H1 (cell line): ENCODE data around the gene CDK5R2. TPM values are rescaled to one million over a fixed set of nuclear protein-coding genes. Genes with fewer than 3 reads are reported as not detected.

Experiments
- CTCF ChIA-PET: fragments of 300-600 bp; sonication (Branson Sonifier 250); formaldehyde crosslinking; loops from one replicate; lab custom pipeline; 2021; ENCODE audit not compliant: partially characterized antibody; lab: Charles Lee
- POLR2A ChIA-PET: fragments of 300-600 bp; sonication (Branson Sonifier 250); formaldehyde crosslinking; loops from one replicate; lab custom pipeline; 2021; ENCODE audit warnings: inconsistent platforms; ENCODE audit not compliant: partially characterized antibody; lab: Charles Lee
- DNase-seq, 2 experiments: peaks; one replicate each; pipeline versions ENCODE4 v3.0.0 to v3.0.0-alpha.2; 2010 to 2022; ENCODE audit warnings: low spot score in 2 of 2, low read depth in 1 of 2, mixed read lengths in 1 of 2
- FAIRE-seq: peaks from 2 replicates; lab custom pipeline; 2011; peaks lifted over from hg19 to GRCh38; lab: Jason Lieb, UNC
- H2AFZ ChIP-seq: 2 replicates; pipeline ENCODE4 v1.8.1; 2012; ENCODE audit warnings: low read length, inconsistent platforms
- H2AK5ac ChIP-seq: 2 replicates; pipeline ENCODE4 v1.6.1; 2013; ENCODE audit warnings: low read depth, low read length
- H2BK120ac ChIP-seq: replicated peaks from 2 replicates; pipeline ENCODE3; 2013; ENCODE audit warnings: low read depth, low read length, inconsistent platforms
- H2BK12ac ChIP-seq: 2 replicates; pipeline ENCODE4 v1.6.1; 2013; ENCODE audit warnings: low read depth, low read length
- H2BK15ac ChIP-seq: 2 replicates; pipeline ENCODE4 v1.6.1; 2013; ENCODE audit warnings: low read length
- H2BK20ac ChIP-seq: 2 replicates; pipeline ENCODE4 v1.6.1; 2013; ENCODE audit warnings: low read length
- H2BK5ac ChIP-seq: 2 replicates; pipeline ENCODE4 v1.6.1; 2013; ENCODE audit warnings: low read depth, low read length
- H3K14ac ChIP-seq: 2 replicates; pipeline ENCODE4 v1.6.1; 2013; ENCODE audit warnings: inconsistent platforms; ENCODE audit not compliant: insufficient read length
- H3K18ac ChIP-seq: 2 replicates; pipeline ENCODE4 v1.6.1; 2013; ENCODE audit warnings: low read length; ENCODE audit errors: extremely low read depth
- H3K23ac ChIP-seq: 2 replicates; pipeline ENCODE4 v1.6.1; 2013; ENCODE audit warnings: inconsistent platforms; ENCODE audit not compliant: insufficient read length
- H3K23me2 ChIP-seq: 2 replicates; pipeline ENCODE4 v1.6.1; 2013; ENCODE audit warnings: low read depth, low read length
- H3K27ac ChIP-seq: 2 replicates; pipeline ENCODE4 v1.6.1; 2011; ENCODE audit warnings: low read depth, low read length, inconsistent platforms
- H3K27me3 ChIP-seq, 4 experiments: replicated peaks in 1 of 4; 1 replicate in 1 of 4; 2 replicates in 3 of 4; pipeline versions ENCODE4 v1.6.1 to v1.8.1; 2011 to 2013; ENCODE audit warnings: low read length in 3 of 4, mild to moderate bottlenecking in 3 of 4, inconsistent platforms in 2 of 4, mixed read lengths in 2 of 4, moderate library complexity in 1 of 4; ENCODE audit not compliant: control insufficient read depth in 3 of 4, insufficient read depth in 3 of 4; ENCODE audit errors: extremely low read depth in 1 of 4
- H3K36me3 ChIP-seq, 4 experiments: 2 replicates each; pipeline versions ENCODE4 v1.6.1 to v1.8.1; 2011 to 2013; ENCODE audit warnings: mild to moderate bottlenecking in 4 of 4, low read length in 3 of 4, moderate library complexity in 2 of 4, control low read depth in 1 of 4, inconsistent platforms in 1 of 4; ENCODE audit not compliant: insufficient read depth in 4 of 4, control insufficient read depth in 2 of 4
- H3K4ac ChIP-seq: replicated peaks from 2 replicates; pipeline ENCODE3; 2013; ENCODE audit warnings: low read length, low read depth, mixed read lengths, inconsistent platforms; ENCODE audit not compliant: insufficient read length
- H3K4me1 ChIP-seq, 4 experiments: replicated peaks in 1 of 4; 1 replicate in 1 of 4; 2 replicates in 3 of 4; pipeline versions ENCODE4 v1.6.1 to v1.8.1; 2011 to 2013; ENCODE audit warnings: low read length in 3 of 4, inconsistent platforms in 2 of 4, mixed read lengths in 1 of 4; ENCODE audit not compliant: insufficient read depth in 4 of 4, control insufficient read depth in 3 of 4
- H3K4me2 ChIP-seq, 2 experiments: 2 replicates each; pipeline versions ENCODE4 v1.6.1 to v1.8.1; 2011 to 2013; ENCODE audit warnings: low read depth in 2 of 2, low read length in 2 of 2, control low read depth in 1 of 2, inconsistent platforms in 1 of 2, mild to moderate bottlenecking in 1 of 2; ENCODE audit not compliant: insufficient read depth in 1 of 2
- H3K4me3 ChIP-seq, 4 experiments: fragments of 200-600, 300-600 bp in 1 of 4; sonication (generic), shearing (Covaris generic), sonication (Bioruptor Twin) in 1 of 4; 2 replicates each; pipeline versions ENCODE4 v1.5.1 to v1.8.1; 2011 to 2016; ENCODE audit warnings: low read length in 4 of 4, low read depth in 3 of 4, control low read depth in 2 of 4, inconsistent platforms in 2 of 4, mild to moderate bottlenecking in 2 of 4, mixed read lengths in 1 of 4, moderate library complexity in 1 of 4; ENCODE audit not compliant: insufficient read depth in 2 of 4; ENCODE audit errors: extremely low read depth in 1 of 4
- H3K56ac ChIP-seq: replicated peaks from 2 replicates; pipeline ENCODE3; 2013; ENCODE audit warnings: low read depth, mild to moderate bottlenecking, mixed read lengths, low read length, inconsistent platforms; ENCODE audit not compliant: insufficient read length
- H3K79me1 ChIP-seq: 2 replicates; pipeline ENCODE4 v1.6.1; 2013; ENCODE audit warnings: low read depth, low read length, control low read depth
- H3K79me2 ChIP-seq, 2 experiments: 2 replicates each; pipeline versions ENCODE4 v1.6.1 to v1.8.1; 2012 to 2013; ENCODE audit warnings: low read length in 2 of 2, mild to moderate bottlenecking in 2 of 2, inconsistent platforms in 1 of 2; ENCODE audit not compliant: insufficient read depth in 2 of 2, control insufficient read depth in 1 of 2
- H3K9ac ChIP-seq, 4 experiments: replicated peaks in 1 of 4; 1 replicate in 1 of 4; 2 replicates in 3 of 4; pipeline versions ENCODE4 v1.6.1 to v1.8.1; 2011 to 2013; ENCODE audit warnings: low read depth in 3 of 4, low read length in 3 of 4, control low read depth in 2 of 4, mild to moderate bottlenecking in 2 of 4, moderate library complexity in 2 of 4, inconsistent platforms in 1 of 4; ENCODE audit errors: extremely low read depth in 1 of 4
- H3K9me3 ChIP-seq, 2 experiments: 2 replicates each; pipeline versions ENCODE4 v1.6.1 to v1.8.1; 2012 to 2013; ENCODE audit warnings: mild to moderate bottlenecking in 2 of 2, moderate library complexity in 2 of 2, control low read depth in 1 of 2, inconsistent platforms in 1 of 2, low read depth in 1 of 2, low read length in 1 of 2, mixed read lengths in 1 of 2; ENCODE audit not compliant: insufficient read depth in 2 of 2
- H4K20me1 ChIP-seq, 2 experiments: replicated peaks in 1 of 2; 2 replicates each; pipeline versions ENCODE3 to v1.8.1; 2011 to 2013; ENCODE audit warnings: inconsistent platforms in 2 of 2, low read length in 2 of 2, mild to moderate bottlenecking in 1 of 2; ENCODE audit not compliant: insufficient read depth in 2 of 2, control insufficient read depth in 1 of 2
- H4K5ac ChIP-seq: 2 replicates; pipeline ENCODE4 v1.6.1; 2013; ENCODE audit warnings: low read length, low read depth, mixed read lengths, inconsistent platforms; ENCODE audit not compliant: insufficient read length
- H4K8ac ChIP-seq: 2 replicates; pipeline ENCODE4 v1.8.0; 2013; ENCODE audit warnings: mild to moderate bottlenecking, moderate library complexity, low read length, inconsistent platforms; ENCODE audit not compliant: insufficient read depth; ENCODE audit errors: extremely low read depth
- H4K91ac ChIP-seq: replicated peaks from 2 replicates; pipeline ENCODE3; 2013; ENCODE audit warnings: low read length, mixed read lengths, inconsistent platforms; ENCODE audit not compliant: insufficient read length
- E2F6 ChIP-seq: IDR thresholded peaks from 2 replicates; pipeline ENCODE4 v1.6.1; 2012; ENCODE audit warnings: inconsistent platforms
- FOSL1 ChIP-seq: IDR thresholded peaks from 2 replicates; pipeline ENCODE4 v1.6.1; 2011; ENCODE audit warnings: mild to moderate bottlenecking, low read depth, low read length, moderate library complexity; ENCODE audit not compliant: insufficient read depth
- KDM1A ChIP-seq: fragments of 200-600, 300-600 bp; sonication (generic); IDR thresholded peaks from 2 replicates; pipeline ENCODE4 v1.7.1; 2016; ENCODE audit warnings: mild to moderate bottlenecking, low read length, borderline replicate concordance
- RXRA ChIP-seq: IDR thresholded peaks from 2 replicates; pipeline ENCODE4 v1.6.1; 2011; ENCODE audit warnings: low read depth, mild to moderate bottlenecking, low read length, moderate library complexity; ENCODE audit not compliant: insufficient read depth
- SP1 ChIP-seq: IDR thresholded peaks from 2 replicates; pipeline ENCODE4 v1.6.1; 2011; ENCODE audit warnings: low read depth, low read length
- WGBS, 2 experiments: shearing (Covaris generic) in 1 of 2; methylation state at CpG; one replicate each; pipeline versions ENCODE4 v1.1.6 to v1.1.7; 2013 to 2015; ENCODE audit warnings: low lambda C conversion rate in 2 of 2, mixed read lengths in 2 of 2, inconsistent platforms in 1 of 2, low coverage in 1 of 2, missing lambda C conversion rate in 1 of 2; ENCODE audit not compliant: insufficient replicate concordance in 2 of 2, insufficient coverage in 1 of 2, insufficient read length in 1 of 2; ENCODE audit errors: extremely low coverage in 1 of 2, missing lambda C conversion rate in 1 of 2; 5-methylcytosine and 5-hydroxymethylcytosine counted together
- polyA plus RNA-seq, 7 experiments: library from polyadenylated mRNA; depleted of rRNA in 3 of 7; stranded (reverse) in 5 of 7; unstranded in 2 of 7; fragments of >200 nt in 5 of 7; fragments of 200-250 nt in 2 of 7; gene quantifications; 1 replicate in 5 of 7; 2 replicates in 1 of 7; 4 replicates in 1 of 7; pipeline versions ENCODE4 v1.2.1 to v1.2.3, GENCODE V29; 2011 to 2013; ENCODE audit warnings: missing spikeins in 2 of 7, mixed read lengths in 2 of 7
- total RNA-seq: library from RNA; stranded (reverse); fragmentation: NEBNext Ultra II Directional; extraction: Animal tissue kit (Norgen Biotek cat#: 25700); gene quantifications from 2 replicates; pipeline ENCODE4 v1.2.1, GENCODE V29; 2021

Gene CDK5R2
- total and polyA plus RNA-seq, 2 of the 8 experiments (the other 6 are each of a cell fraction or from before 2014, with no cell fraction given): 0.14 TPM; not detected in 1

DNA sequence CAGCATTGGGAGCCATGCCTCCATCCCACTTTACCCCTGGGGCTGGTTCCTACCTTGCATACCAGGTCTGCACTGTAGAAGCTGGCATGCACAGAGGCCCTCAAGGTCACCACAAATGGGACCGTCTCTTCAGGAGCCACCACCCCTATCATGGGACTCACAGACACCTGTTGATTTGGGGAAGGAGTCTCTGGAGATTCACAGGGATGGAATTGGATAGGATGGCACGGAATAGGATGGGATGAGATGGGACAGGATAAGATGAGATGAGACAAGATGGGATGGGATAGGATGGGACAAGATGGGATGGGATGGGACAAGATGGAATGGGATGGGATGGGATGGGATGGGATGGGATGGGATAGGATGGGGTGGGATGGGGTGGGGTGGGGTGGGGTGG, 49.8 kb downstream of the CDK5R2 start:
- H2BK5ac ChIP-seq: no peak overlapping the region
- H2AFZ ChIP-seq: no peak overlapping the region
- H3K4me1 ChIP-seq: no peaks in the 10 kb centered on the region
- POLR2A ChIA-PET: interaction anchor here (1.5 kb wide), 1 partner anchor 11 kb away, joined by 3 read pairs; no protein-coding TSS in a partner anchor
- no peak overlapping the region for H3K27ac ChIP-seq
- no peaks in the 10 kb centered on the region for H3K9me3 ChIP-seq
- H3K56ac ChIP-seq: no peak overlapping the region
- no peak overlapping the region for H3K9ac ChIP-seq
- H3K23me2 ChIP-seq: no peaks in the 10 kb centered on the region
- H2AK5ac ChIP-seq: no peak overlapping the region
- TF ChIP-seq FOSL1: no peak
- no peak for TF ChIP-seq RXRA
- no peak for TF ChIP-seq E2F6
- no peak for TF ChIP-seq SP1
- no peak for TF ChIP-seq KDM1A
- CTCF ChIA-PET: interaction anchor here (0.7 to 14.7 kb wide), 18 partner anchors 7 to 326 kb away, joined by 3 to 154 read pairs (median 16); partner anchors contain the start of genes CRYBA2 and IHH
- H4K20me1 ChIP-seq: no peaks in the 10 kb centered on the region
- no peak overlapping the region for H3K4me3 ChIP-seq
- H4K91ac ChIP-seq: no peak overlapping the region
- H3K27me3 ChIP-seq: peaks cover 4 to 24% (median 16%) of the 10 kb centered on the region in 4 experiments
- H3K36me3 ChIP-seq: no peaks in the 10 kb centered on the region
- no peak overlapping the region for H4K5ac ChIP-seq
- no peak overlapping the region for H2BK20ac ChIP-seq
- H3K23ac ChIP-seq: no peak overlapping the region
- WGBS, 2 experiments: 67% methylated on average over 2 of the region's 2 CpGs; no CpG with 5 or more reads in 1 of the 2 experiments
- H3K4me2 ChIP-seq: no peak overlapping the region
- no peak overlapping the region for H3K14ac ChIP-seq
- no peak overlapping the region for H4K8ac ChIP-seq
- H3K79me1 ChIP-seq: no peaks in the 10 kb centered on the region
- H3K18ac ChIP-seq: no peak overlapping the region
- no peak overlapping the region for H2BK120ac ChIP-seq
- FAIRE-seq (no peak), DNase-seq (no peak)
- no peaks in the 10 kb centered on the region for H3K79me2 ChIP-seq
- H3K4ac ChIP-seq: no peak overlapping the region
- H2BK15ac ChIP-seq: no peak overlapping the region
- no peak overlapping the region for H2BK12ac ChIP-seq
